ENCODE results near the gene EMC7. TPM values are rescaled to one million over a fixed set of nuclear protein-coding genes. Genes with fewer than 3 reads are reported as not detected.

The EMC7 gene
- total and polyA plus RNA-seq, 2 of the 4 experiments (the other 2 are of a cell fraction), result 46.6 to 76.4 TPM

GRCh38 chr15:34078900-34079299, 22.8 kb downstream of the EMC7 start:
- no peak overlapping the region for H4K91ac ChIP-seq (ENCODE audit: insufficient read depth, low read depth, low read length)
- no peak overlapping the region for H3K4me2 ChIP-seq (ENCODE audit: low read depth, low read length)
- H2BK20ac ChIP-seq (ENCODE audit: low read depth, low read length), result no peak overlapping the region
- dilution Hi-C loops (cut with HindIII; ENCODE audit: low sequenced_read_pairs, unreplicated experiment), result no loop called here
- intact Hi-C loops (cut with micrococcal nuclease), result no loop called here
- no peak overlapping the region for H2BK15ac ChIP-seq (ENCODE audit: low read depth, low read length)
- no peak overlapping the region for H3K23ac ChIP-seq (ENCODE audit: low read depth, low read length)
- no peaks in the 10 kb centered on the region for H3K4me1 ChIP-seq (ENCODE audit: control insufficient read depth, insufficient read depth, low read length)
- no peaks in the 10 kb centered on the region for H3K27me3 ChIP-seq (ENCODE audit: control insufficient read depth, insufficient read depth, low read length)
- H2BK120ac ChIP-seq (ENCODE audit: low read depth, low read length), result no peak overlapping the region
- H3K14ac ChIP-seq (replicated peaks; ENCODE audit: low read depth, low read length), result no peak overlapping the region
- H4K20me1 ChIP-seq (ENCODE audit: insufficient read depth, low read length), result no peaks in the 10 kb centered on the region
- no peak overlapping the region for H3K4ac ChIP-seq (ENCODE audit: low read depth, low read length)
- no peak overlapping the region for H3K4me3 ChIP-seq (ENCODE audit: insufficient read depth, low read depth, low read length)
- no peak overlapping the region for H2AFZ ChIP-seq (replicated peaks; ENCODE audit: low read length, poor library complexity)
- H3K9me3 ChIP-seq (ENCODE audit: control insufficient read depth, insufficient read depth, low read length), result no peaks in the 10 kb centered on the region
- no peaks in the 10 kb centered on the region for H3K79me1 ChIP-seq (ENCODE audit: low read depth in 1 of 2, low read length in 2 of 2)
- no peak overlapping the region for H4K8ac ChIP-seq (ENCODE audit: low read depth in 2 of 2, low read length in 2 of 2)
- POLR2A ChIA-PET (ENCODE audit: unreplicated experiment), result no interaction called here
- no peak for TF ChIP-seq RCOR1 (IDR thresholded peaks at IDR 0.05; ENCODE audit: insufficient replicate concordance, low read length)
- no peak for TF ChIP-seq NFE2L2 (IDR thresholded peaks at IDR 0.05; ENCODE audit: low read depth, low read length)
- TF ChIP-seq SMC3 (IDR thresholded peaks at IDR 0.05; ENCODE audit: low read depth, low read length), result no peak
- TF ChIP-seq CEBPB (IDR thresholded peaks at IDR 0.05; ENCODE audit: low read depth, low read length), result no peak
- TF ChIP-seq MXI1 (IDR thresholded peaks at IDR 0.05; ENCODE audit: borderline replicate concordance, low read depth, low read length), result no peak
- no peak for TF ChIP-seq MAZ (IDR thresholded peaks at IDR 0.05; ENCODE audit: borderline replicate concordance, low read depth, low read length)
- TF ChIP-seq USF2 (IDR thresholded peaks at IDR 0.05; ENCODE audit: low read depth, low read length), result no peak
- DNase-seq, result no peak
- ATAC-seq (ENCODE audit: low read depth), result no peak
- H3K36me3 ChIP-seq (ENCODE audit: control insufficient read depth, insufficient read depth, low read length), result no peaks in the 10 kb centered on the region
- no peak overlapping the region for H2AK9ac ChIP-seq (replicated peaks; ENCODE audit: low read depth, low read length, poor library complexity)
- H3K18ac ChIP-seq (ENCODE audit: low read depth, low read length), result no peak overlapping the region
- no peak overlapping the region for H3K9ac ChIP-seq (ENCODE audit: low read depth, low read length)
- no TSS peak for BruUV-seq (replicated peaks)
- no peak overlapping the region for H2AK5ac ChIP-seq (ENCODE audit: low read depth, low read length)
- no peak overlapping the region for H2BK5ac ChIP-seq (ENCODE audit: low read depth, low read length, poor library complexity, severe bottlenecking)
- in situ Hi-C loops (cut with MboI; ENCODE audit: low sequenced_read_pairs), result no loop called here
- H4K5ac ChIP-seq (ENCODE audit: low read depth, low read length), result no peak overlapping the region
- no peak overlapping the region for H3K27ac ChIP-seq (ENCODE audit: insufficient read depth, low read length)
- no CpG with 5 or more reads among the region's 3 CpGs for WGBS, 2 experiments (ENCODE audit: extremely low coverage in 2 of 2, insufficient read length in 1 of 2)
- no peaks in the 10 kb centered on the region for H3K9me1 ChIP-seq (ENCODE audit: insufficient read depth, low read length)
- CTCF ChIA-PET, result interaction anchor here (0.8 kb wide), 2 partner anchors 17 to 288 kb away, joined by 3 read pairs; partner anchors contain the start of gene LPCAT4
- H3K56ac ChIP-seq (ENCODE audit: extremely low read depth, insufficient read depth, low read length), result no peak overlapping the region
